DND-41 (cell line): Measurements from ENCODE around the gene KERA.

Experiments used
- ATAC-seq: fragments of 200-7000 bp; cut with Tn5 transposase; 3 replicates; pipeline ENCODE4 v1.9.1; 2021; ENCODE audit warnings: low read depth; ENCODE audit not compliant: insufficient read depth
- DNase-seq: peaks from one replicate; pipeline ENCODE4 v3.0.0-alpha.2; 2020
- H2AFZ ChIP-seq: 2 replicates; pipeline ENCODE4 v1.6.0; 2012; ENCODE audit warnings: low read depth, low read length
- H3K27ac ChIP-seq: 2 replicates; pipeline ENCODE4 v1.5.1; 2012; ENCODE audit warnings: low read length, inconsistent platforms
- H3K27me3 ChIP-seq: fragments of 200-600 bp; sonication (generic); 2 replicates; pipeline ENCODE4 v1.6.0; 2012; ENCODE audit warnings: low read length, mild to moderate bottlenecking, inconsistent platforms; ENCODE audit not compliant: insufficient read depth, poor library complexity
- H3K36me3 ChIP-seq: 2 replicates; pipeline ENCODE4 v1.5.1; 2012; ENCODE audit warnings: low read length, inconsistent platforms; ENCODE audit not compliant: insufficient read depth
- H3K4me1 ChIP-seq: 2 replicates; pipeline ENCODE4 v1.5.1; 2012; ENCODE audit warnings: mild to moderate bottlenecking, low read length; ENCODE audit not compliant: insufficient read depth
- H3K4me2 ChIP-seq: 2 replicates; pipeline ENCODE4 v1.6.0; 2012; ENCODE audit warnings: mild to moderate bottlenecking, moderate library complexity, low read length, inconsistent platforms; ENCODE audit not compliant: insufficient read depth
- H3K4me3 ChIP-seq, 2 experiments: fragments of 200-600 bp in 1 of 2; shearing (Covaris generic) in 1 of 2; 2 replicates each; pipeline ENCODE4 v1.5.1; 2012 to 2016; ENCODE audit warnings: inconsistent platforms in 2 of 2, low read length in 2 of 2, mild to moderate bottlenecking in 2 of 2, low read depth in 1 of 2, moderate library complexity in 1 of 2
- H3K79me2 ChIP-seq: 2 replicates; pipeline ENCODE4 v1.6.0; 2012; ENCODE audit warnings: low read length, inconsistent platforms; ENCODE audit not compliant: insufficient read depth
- H3K9ac ChIP-seq: 2 replicates; pipeline ENCODE4 v1.6.0; 2012; ENCODE audit warnings: low read depth, mild to moderate bottlenecking, inconsistent platforms, low read length, moderate library complexity
- H3K9me3 ChIP-seq: 2 replicates; pipeline ENCODE4 v1.5.1; 2012; ENCODE audit warnings: low read length, moderate library complexity, mild to moderate bottlenecking, inconsistent platforms; ENCODE audit not compliant: insufficient read depth, severe bottlenecking
- H4K20me1 ChIP-seq: 2 replicates; pipeline ENCODE4 v1.6.0; 2012; ENCODE audit warnings: low read length; ENCODE audit not compliant: insufficient read depth
- CTCF ChIP-seq: IDR thresholded peaks from 2 replicates; pipeline ENCODE4 v1.5.1; 2012; ENCODE audit warnings: borderline replicate concordance, low read length, moderate library complexity, mild to moderate bottlenecking; ENCODE audit not compliant: poor library complexity, severe bottlenecking; ENCODE audit errors: extremely low read depth
- EZH2 ChIP-seq: IDR thresholded peaks from 3 replicates; pipeline ENCODE4 v1.6.1; 2012; ENCODE audit warnings: borderline replicate concordance, low read depth, mild to moderate bottlenecking, moderate library complexity, low read length, inconsistent platforms; ENCODE audit not compliant: severe bottlenecking

KERA gene

GRCh38 chr12:91104812-91105466 is 47.1 kb upstream of the KERA start:
- DNase-seq, result no peak
- H2AFZ ChIP-seq, result no peak overlapping the region
- no peak for TF ChIP-seq CTCF
- TF ChIP-seq EZH2, result no peak
- no peaks in the 10 kb centered on the region for H3K27me3 ChIP-seq
- ATAC-seq, result no peak
- H3K4me2 ChIP-seq, result no peak overlapping the region
- no peaks in the 10 kb centered on the region for H3K79me2 ChIP-seq
- no peaks in the 10 kb centered on the region for H3K4me1 ChIP-seq
- no peak overlapping the region for H3K4me3 ChIP-seq
- H3K9ac ChIP-seq, result no peak overlapping the region
- no peaks in the 10 kb centered on the region for H3K36me3 ChIP-seq
- H3K9me3 ChIP-seq, result no peaks in the 10 kb centered on the region
- H3K27ac ChIP-seq, result no peak overlapping the region
- no peaks in the 10 kb centered on the region for H4K20me1 ChIP-seq

GRCh38 chr12:91103624-91104023 is 45.8 kb upstream of the KERA start:
- Histone ChIP-seq H3K4me3 (no peak overlapping the region), H3K79me2 (no peaks in the 10 kb centered on the region), H3K4me1 (no peaks in the 10 kb centered on the region), H3K9ac (no peak overlapping the region), H3K27me3 (no peaks in the 10 kb centered on the region), H3K36me3 (no peaks in the 10 kb centered on the region), H4K20me1 (no peaks in the 10 kb centered on the region), H3K9me3 (no peaks in the 10 kb centered on the region), H2AFZ (no peak overlapping the region), H3K4me2 (no peak overlapping the region), H3K27ac (no peak overlapping the region)
- TF ChIP-seq EZH2 (no peak), CTCF (no peak)
- ATAC-seq, result no peak
- no peak for DNase-seq

- H3K4me3 ChIP-seq, result no peak overlapping the region
- no peaks in the 10 kb centered on the region for H3K27me3 ChIP-seq
- H3K36me3 ChIP-seq, result no peaks in the 10 kb centered on the region
- H4K20me1 ChIP-seq, result no peaks in the 10 kb centered on the region
- H3K9ac ChIP-seq, result no peak overlapping the region
- H3K27ac ChIP-seq, result no peak overlapping the region
- H2AFZ ChIP-seq, result no peak overlapping the region
- no peaks in the 10 kb centered on the region for H3K4me1 ChIP-seq
- ATAC-seq, result no peak
- no peak overlapping the region for H3K4me2 ChIP-seq
- TF ChIP-seq EZH2 (no peak), CTCF (no peak)
- DNase-seq, result no peak
- no peaks in the 10 kb centered on the region for H3K79me2 ChIP-seq
- no peaks in the 10 kb centered on the region for H3K9me3 ChIP-seq
These were observed 45.3 kb upstream of the KERA start for GRCh38 chr12:91103101-91103500.
